HG03521 (cell line): ENCODE data around the gene MAPKAP1.

ENCODE experiments used
- ATAC-seq: cut with Tn5 transposase; IDR thresholded peaks from one replicate; pipeline ENCODE4 v1.9.1; 2021; ENCODE audit warnings: mild to moderate bottlenecking, moderate library complexity; ENCODE audit not compliant: unreplicated experiment

The MAPKAP1 gene

DNA sequence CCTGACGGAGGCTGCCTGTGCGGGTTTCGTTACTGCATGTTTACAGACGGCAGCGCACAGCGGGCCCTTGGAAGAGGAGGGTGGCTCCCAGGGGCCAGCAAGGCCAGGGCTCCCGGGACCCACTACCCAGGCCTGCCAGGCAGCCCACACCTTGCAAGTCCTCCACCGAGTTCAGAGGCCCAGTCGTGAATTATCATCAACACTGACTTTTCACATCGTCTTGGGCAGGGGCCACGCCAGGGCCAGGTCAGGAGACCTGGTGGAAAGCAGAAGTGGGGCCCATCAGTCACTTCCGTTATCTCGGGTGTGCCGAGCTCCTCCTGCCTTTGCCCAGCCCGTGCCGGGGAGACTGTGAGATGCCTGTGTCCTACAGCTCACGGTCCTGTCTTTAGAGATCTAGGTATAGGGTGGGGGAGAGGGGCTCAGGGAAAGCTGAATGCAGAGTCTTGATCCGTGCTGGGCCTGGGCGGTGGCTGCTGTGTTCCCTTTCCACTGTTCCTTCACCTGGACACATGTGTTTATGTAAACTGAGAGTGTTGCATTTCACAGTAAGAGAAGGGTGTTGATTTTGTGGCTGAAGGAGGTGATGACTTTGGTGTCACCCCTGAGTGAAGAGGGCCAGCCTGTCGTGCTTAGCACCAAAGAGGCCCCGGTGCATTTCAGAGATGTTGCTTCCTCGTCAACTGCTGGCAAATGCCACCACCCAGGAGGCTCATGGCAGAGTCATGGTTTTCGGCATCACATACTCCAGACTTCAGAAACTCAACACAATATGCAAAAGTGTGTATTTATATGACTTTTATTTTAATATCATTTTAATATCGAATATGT is 270.2 kb downstream of the MAPKAP1 start:
- no peak for ATAC-seq

DNA sequence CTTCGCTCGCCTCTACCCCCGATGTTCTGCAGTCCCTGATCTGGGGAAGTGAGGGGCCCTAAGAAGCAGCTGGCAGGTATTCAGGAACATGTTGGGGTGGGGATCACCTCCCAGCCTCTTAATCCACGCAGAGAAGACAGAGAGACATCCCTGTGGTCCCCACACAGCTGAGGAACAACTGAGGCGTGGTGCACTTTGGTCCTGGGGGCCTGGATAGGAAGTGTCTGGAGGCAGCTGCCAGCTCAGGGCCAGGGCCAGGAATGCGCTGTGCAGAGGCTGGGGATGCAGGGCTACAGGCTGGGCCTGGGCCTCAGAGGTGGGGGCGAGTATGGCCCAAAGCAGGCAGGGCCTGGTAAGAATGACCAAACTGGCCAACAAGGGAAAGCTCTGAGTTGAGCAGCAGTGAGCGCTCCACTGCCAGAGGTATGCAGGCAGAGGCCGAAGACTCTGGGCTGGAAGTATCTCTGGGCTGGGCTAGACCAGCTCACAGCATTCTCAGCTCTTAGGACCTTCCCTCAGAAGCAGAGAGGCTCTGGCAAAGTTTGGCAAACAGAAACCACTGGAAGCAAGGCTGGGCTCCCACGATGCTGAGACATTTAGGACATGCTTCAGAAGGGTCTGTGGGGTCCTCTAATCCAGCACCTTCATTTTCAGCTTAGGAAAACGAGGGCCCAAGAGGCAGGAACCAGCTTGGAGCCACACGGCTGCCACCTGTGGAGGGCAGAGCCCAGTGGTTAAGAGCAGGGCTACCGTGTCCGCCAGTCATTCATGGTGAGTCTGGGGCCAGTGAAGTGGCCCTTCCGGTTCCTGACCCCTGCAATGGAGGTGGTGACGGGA is 271.0 kb downstream of the MAPKAP1 start:
- ATAC-seq, result no peak

DNA sequence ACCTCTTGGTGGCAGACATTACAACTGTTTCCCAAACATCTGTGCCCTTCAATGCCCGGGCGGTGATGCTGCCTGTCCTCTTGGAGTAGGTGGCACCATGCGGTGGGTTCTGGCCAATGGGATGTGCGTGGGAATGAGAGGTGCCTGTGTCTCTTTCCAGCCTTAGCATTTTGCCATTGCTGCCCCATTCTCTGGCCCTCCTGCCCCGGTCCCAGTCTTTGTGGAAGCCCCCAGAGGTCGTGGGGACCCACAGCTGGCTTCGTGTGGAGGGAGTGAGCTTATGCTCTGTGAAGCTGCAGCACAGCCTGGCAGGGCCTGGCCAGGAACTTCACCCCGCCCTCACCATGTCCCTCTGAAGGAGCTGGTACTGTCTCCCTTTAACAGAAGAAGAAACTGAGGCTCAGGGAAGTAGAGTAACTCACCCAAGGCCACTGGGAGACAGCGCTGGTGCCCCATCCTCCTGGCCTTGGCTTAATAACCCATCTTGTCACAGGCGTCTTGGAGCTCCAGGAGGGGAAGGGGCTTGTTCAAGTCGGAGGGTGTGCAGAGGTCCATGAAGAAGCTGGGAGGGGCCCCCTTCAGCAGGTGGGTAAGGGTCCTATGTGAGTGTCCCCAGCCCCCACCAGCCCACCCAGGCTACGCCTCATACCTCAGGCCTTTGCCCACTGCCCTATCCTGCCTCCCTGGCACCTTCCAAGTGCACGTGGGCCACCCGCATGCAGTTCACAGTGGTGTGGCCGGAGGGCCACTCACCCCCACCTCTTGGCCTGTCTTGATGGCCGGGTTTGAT is 271.8 kb downstream of the MAPKAP1 start:
- ATAC-seq, result no peak

DNA sequence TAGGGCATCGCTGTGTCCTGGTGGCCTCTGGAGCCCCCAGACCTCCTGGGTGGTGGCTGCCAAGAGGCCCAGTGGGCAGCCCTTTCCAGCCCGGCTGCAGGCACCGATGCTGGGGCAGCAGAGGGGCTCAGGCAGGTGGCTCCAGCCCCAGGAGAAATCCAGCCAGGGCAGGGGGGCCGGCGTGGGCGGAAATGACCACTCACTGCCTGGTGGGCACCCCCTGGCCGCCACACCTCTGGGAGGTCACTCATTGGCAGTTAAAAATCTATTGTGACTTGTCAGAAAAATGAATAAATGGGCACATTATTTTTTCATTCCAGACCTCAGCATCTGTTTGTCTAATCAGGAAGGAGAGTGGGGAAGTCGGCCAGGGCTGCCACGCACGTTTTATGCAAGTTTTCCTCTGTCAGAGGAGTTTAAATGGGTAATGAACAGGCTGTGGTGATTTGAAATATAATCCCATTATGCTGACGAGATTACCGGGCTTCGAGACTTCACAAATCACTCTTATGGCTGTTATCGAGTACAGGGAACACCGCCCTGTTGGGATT is 273.5 kb downstream of the MAPKAP1 start:
- no peak for ATAC-seq

DNA sequence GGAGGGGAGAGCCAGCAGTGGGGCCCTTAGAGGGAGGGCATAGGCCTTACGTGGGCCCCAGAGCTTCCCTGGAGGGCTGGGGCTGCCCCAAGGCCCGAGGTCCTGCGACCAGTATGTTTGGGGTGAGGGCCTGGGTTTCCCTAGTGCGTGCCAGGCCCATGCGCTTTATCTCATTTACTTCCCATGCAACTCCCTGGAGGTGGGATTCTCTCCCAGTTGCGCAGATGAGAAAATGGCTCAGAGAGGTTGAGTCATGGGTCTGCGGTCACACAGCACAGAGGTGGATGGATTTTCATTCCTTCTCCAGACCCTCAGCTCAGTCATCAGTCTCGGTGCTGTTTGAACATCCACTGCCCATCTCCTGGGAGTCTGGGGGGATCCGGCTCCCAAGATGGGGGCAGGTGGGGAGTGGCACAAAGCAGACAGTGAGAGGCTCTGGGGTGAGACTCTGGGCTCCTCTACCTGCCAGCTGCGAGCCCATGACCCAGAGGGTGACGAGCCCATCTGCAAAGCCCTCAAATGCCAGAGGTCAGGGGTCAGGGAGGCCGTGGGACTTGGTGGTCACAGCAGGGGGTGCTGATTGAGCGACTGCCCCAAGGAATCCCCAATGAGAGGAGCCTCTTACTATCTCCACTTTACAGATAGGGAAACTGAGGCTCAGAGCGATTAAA is 274.2 kb downstream of the MAPKAP1 start:
- no peak for ATAC-seq

DNA sequence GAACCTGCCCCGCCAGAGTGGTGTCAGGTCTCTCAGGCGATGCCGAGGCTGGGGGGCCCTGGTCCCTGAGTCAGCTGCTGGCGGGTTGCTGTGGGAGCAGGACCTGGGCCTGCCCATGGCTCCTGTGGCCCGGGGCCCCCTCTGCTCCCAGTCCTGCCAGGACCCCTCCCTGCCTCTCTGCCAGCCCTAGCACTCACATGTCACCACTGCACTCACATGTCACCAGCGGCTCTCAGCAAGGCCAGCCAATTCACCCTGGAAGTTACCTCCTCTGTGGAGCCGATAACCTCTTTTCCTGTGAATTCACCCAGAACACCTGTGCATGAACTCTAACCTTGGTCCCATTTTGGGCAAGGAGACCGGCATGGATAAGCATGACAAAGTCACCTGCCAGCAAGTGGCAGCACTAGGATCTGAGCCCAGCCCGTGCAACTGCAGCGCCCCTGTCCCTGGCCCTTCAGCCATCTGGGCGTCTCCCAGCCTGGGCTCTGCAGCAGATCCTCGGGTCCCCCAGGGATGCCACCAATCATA is 275.2 kb downstream of the MAPKAP1 start:
- no peak for ATAC-seq

DNA sequence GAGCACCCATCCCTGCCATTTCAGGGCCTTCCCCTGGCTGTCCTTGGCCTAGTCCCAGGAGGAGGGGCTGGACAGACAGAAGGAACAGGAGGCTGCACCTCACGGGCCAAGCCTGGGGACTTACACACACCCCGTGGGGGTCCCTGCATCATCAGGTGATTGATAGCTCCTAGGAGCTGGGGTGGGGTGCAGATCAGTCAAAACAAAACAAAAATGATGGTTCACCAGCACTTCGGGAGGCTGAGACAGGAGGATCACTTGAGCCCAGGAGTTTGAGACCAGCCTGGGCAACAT is 276.0 kb downstream of the MAPKAP1 start:
- ATAC-seq, result no peak

DNA sequence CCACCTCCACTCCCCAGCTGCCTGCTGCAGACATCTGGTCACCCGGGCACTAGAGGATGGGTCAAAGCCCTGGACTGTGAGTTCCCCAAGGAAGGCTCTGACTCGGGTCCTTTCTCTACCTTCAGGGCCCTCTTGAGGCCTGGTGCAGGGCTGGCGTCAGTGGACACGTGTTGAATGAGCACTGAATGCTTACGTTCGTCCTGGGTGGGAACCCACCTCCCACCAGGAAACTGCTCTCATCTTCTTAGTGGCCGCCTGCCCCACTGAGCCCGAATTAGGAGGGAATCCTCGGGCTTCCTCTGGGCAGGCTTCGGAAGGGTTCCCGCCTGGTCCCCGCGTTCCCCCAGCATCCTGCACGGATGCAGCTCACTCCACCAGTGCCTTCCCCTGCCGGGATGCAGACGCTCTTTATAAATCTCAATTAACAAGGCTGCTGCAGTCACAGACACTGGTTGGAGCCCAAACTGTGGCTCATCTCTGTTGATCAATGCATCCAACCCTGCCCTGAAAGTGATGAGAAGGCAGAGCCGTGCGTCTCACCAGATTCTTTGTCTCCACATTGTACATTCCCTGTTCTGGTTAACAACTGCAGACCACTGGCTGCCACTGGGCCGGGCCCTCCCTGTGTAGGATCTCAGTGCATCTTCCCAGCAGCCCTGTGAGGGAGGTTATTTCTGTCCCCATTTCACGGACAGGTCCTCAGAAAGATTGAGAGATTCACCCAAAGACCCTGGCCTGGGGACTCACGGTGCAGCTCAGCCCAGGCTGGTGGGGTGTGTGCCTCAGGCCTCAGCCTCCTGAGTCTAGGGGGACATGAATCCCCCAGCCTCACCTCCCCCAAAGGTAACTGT is 276.6 kb downstream of the MAPKAP1 start:
- ATAC-seq, result no peak

DNA sequence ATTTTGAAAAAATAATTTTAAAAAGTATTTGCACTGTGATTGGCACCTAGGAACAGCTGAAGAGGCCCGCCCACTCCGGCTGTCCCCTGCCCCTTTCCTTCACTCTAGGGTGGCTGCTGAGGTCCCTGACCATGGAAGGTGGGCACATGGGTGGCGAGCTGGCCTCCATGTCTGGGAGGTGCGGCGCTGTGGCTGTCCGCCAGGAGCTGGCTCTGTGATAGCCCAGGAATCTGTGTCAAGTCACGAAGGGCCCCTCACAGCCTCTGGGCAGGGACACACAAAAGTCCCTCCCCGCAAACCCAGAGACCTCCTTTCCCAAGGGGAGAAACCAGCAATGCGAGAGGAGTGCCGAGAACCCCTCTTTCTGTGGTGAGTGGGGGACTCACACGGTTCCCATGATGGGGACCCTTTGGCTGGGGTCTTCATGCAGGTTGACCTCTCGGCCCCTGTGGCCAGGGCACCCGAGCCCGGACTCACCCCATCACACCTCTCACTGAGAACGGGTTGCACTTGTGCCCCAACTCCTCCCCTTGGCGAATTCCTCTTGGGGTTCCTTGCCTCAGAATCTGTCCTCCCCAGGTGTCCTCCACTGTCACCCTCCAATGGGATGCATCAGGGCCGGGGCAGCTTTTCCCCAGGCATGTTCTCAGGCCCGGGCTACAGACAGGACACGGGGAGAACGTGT is 277.4 kb downstream of the MAPKAP1 start:
- no peak for ATAC-seq

DNA sequence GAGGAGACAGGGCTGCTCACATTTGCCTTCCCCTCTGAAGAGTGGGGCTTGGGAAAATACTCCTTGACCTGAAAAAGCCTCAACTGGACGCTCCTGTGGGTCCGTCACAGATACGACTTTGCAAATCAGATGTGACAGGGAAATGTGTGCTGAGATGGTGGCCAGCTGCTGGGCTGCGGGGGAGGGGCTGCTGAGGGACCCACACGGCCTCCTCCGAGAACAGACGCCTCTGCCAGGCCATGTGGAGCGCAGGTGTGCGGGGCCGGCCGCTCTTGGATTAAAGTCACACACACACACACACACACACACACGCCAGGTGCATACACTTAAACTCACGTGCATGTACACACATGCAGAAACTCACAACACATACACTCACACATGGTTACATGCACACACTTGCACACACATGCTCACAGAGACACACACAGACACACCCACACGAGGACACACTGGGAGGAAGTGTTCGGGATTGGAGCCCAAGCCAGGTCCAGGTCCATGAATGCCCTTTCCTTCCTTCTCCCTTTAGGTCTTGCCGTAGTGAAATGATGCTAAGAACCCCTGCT is 278.0 kb downstream of the MAPKAP1 start:
- no peak for ATAC-seq

DNA sequence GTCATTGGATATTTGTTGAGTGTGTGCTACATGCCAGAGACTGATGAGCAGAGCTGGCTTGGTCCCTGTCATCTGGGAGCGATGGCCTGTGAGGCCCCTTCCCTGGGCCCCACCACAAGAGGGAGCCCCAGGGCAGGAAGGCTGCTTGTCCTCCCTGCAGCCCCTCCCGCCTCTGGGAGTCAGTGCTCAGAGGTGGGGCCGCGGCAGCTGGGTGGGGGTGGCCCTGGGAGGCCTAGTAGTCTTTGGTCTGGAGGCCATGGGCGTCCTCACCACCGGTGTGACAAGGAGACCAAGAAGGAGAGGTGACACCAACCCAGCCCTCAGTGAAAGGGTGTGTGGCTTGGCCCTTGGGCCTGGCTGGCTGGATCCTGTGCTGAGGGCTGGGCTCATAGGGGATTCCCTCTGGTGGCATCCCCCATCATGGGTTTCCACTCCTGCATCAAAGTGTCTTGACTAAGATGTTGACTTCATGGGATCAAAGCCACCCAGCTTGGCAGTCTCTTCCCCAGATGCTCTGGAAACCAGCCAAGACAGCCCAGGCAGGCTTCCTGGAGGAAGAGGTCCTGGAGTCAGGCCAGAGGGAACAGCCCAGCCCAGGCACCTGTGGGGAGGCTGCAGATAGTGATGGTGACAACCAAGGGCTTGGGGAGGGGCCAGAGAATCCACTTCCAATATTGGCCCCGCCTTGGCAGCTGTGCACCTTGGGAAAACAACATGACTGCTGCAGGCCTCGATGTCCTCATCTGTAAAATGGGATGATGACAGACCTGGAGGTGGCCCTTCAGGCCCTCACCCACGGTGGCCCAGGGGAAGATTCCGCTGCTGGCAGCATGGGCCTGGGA is 278.7 kb downstream of the MAPKAP1 start:
- no peak for ATAC-seq

DNA sequence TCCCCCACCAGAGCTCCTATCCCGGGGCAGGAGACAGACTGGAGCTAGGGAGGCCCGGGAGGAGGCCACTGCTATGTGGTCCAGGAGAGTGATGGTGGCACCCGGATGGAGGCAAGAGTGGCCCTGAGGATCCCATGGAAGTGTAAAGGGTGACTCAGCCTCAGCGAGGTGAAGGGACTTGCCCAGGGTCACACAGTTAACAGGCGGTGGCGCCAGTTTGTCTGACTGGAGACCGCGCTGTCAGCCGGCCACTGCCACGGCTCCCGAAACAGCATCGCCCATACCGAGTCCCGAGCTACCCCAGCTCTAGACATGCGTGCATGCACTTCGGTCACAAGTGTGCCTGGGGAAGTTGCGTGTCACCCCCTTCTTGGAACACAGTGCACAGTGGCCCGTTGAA is 279.5 kb downstream of the MAPKAP1 start:
- ATAC-seq, result no peak

DNA sequence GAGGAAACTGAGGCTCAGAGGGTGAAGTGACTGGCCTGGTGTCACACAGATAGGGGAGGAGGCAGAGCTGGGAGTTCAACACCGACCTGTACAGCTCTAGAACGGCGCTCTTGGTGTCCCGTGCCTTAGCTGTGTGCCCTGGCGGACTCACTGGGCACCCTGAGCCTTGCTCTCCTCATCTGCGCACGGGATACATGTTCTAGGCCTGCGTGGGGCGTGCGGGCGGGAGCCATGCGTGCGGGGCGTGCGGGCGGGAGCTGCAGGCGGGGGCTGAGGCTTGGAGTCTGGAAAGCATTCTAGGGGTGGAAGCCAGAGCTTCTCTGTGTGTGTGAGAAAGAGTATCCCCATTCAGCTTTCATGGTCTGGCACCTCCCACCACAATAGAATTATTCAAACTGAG is 280.1 kb downstream of the MAPKAP1 start:
- ATAC-seq, result no peak

DNA sequence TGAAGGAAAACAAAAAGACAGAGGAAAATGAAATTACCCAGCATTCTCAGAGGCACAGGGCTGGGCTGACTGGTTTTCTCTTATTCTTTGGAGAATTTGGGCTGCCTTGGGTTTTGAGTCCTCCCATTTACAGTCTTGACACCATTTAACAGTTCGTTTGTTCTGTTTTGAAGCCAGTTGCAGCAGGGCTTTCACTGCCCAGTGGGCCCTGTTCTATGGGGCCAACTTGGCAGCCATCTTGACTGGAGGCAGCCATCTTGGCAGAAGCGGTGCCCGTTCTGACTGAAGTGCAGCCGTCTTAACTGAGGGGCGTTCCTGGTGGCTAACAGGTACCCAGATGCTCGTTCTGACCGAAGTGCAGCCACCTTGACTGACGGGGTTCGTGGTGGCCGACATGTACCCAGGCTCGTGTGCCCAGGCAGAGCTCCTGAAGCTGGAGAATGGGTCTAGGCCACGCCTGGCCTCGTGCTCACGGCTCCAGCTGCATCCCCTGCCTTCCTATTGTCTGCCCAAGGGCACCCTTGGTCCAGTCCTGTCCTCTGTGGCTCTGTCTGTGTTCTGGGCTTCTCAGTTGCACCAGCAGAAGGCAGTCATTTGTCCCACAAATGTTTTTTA is 281.0 kb downstream of the MAPKAP1 start:
- no peak for ATAC-seq

DNA sequence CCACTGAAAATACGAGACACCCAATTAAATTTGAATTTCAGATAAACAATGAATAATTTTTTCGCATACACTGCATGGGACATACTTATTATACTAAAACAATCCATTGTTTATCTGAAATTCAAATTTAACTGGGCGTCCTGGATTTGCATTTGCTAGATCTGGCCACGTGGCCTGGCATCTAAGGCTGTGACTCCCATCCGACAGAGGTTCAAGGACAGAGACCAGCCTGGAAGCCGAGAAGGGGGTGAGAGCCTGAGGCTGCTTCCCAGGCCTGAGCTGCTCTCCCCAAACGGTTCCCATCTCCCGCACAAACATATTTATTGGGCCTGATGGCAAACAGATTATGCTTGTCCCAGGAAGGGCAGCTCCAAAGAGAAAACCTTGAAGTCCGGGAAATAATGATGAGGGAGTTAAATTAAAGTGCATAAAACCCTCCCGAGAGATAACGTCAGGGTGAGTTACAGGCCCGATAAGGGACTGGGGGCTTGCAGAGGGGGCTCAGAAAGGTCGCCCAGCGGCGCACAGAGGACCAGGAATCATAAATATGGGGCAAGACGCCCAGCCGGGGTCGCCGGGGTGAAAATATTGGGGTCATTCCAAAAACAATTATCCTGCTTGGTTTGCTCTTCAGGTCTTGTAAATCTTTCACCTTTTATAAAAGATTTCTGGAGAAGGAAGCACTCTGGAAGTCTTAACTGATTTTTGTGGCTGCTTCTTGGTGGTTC is 281.7 kb downstream of the MAPKAP1 start:
- ATAC-seq, result no peak

DNA sequence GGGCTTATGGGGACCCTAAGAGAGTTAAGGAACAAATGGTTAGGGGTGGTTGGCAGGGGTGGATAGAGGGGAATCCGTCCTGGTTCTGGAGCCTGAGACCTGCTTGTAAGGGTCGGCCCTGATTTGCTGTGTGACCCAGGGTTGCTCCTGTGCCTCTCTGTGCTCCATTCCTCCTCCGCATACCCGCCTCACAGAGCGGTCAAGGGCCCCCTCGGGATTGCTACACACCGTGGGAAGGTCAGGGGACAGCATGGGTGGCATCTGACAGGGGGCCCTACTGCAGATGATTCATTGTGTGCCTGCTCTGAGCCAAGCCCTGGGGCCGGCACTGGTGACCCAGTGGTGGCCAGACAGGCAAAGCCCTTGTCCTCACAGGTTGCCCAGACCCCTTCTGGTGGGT is 283.0 kb downstream of the MAPKAP1 start:
- ATAC-seq, result no peak

DNA sequence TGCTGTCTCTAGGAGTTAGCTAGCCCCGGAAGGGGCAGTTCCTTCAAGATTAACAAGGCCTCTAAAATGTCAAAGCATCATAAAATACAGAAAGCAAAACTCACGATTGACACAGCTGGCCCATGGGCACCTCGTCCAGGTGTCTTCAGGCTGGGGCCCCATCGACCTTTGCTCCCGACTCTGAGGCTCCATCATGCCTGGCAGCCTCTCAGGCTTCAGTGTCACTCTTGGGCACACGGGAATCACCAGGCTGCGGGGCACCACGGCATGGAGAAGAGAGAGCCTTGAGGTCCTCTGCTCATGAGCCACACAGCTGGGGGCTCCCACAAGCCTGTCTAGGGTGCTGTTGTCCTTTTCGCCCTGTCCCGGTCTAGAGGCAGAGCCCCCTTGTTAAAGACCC is 284.2 kb downstream of the MAPKAP1 start:
- no peak for ATAC-seq
